ENCODE measurements around the gene RHBDD1. TPM values are rescaled to one million over a fixed set of nuclear protein-coding genes. Genes with fewer than 3 reads are reported as not detected.

RHBDD1 gene
- total and polyA plus RNA-seq, 2 donors (not counting 3 experiments of a cell fraction or from before 2014, with no cell fraction given) = 6.8 to 19.4 TPM

- Histone ChIP-seq H2AFZ (ENCODE audit: low read depth, low read length) (no peak overlapping the region), H3K27me3 (ENCODE audit: control insufficient read depth in 2 of 2, insufficient read depth in 2 of 2, low read length in 2 of 2) (no peaks in the 10 kb centered on the region), H4K20me1 (replicated peaks; ENCODE audit: control insufficient read depth, extremely low read depth, insufficient read depth, low read length) (no peaks in the 10 kb centered on the region), H3K79me2 (ENCODE audit: control insufficient read depth, insufficient read depth, low read length) (no peaks in the 10 kb centered on the region), H3K27ac (ENCODE audit: insufficient read depth, low read depth, low read length) (no peak overlapping the region), H3K9me1 (replicated peaks; ENCODE audit: control insufficient read depth, extremely low read depth, insufficient read depth, low read length) (no peaks in the 10 kb centered on the region), H3K4me3 (replicated peaks in 1 of 3; ENCODE audit: insufficient read depth in 1 of 3, low read depth in 1 of 3, low read length in 3 of 3) (no peak overlapping the region), H3K9me3 (replicated peaks; ENCODE audit: control insufficient read depth, insufficient read depth, low read length) (no peaks in the 10 kb centered on the region), H3K36me3 (ENCODE audit: control insufficient read depth in 2 of 2, extremely low read depth in 1 of 2, insufficient read depth in 2 of 2, low read length in 2 of 2) (no peaks in the 10 kb centered on the region), H3K4me1 (ENCODE audit: control insufficient read depth, extremely low read depth, insufficient read depth, low read length) (no peaks in the 10 kb centered on the region), H3K4me2 (ENCODE audit: insufficient read depth, low read length) (no peak overlapping the region), H3K9ac (replicated peaks; ENCODE audit: extremely low read depth, insufficient read depth, low read length) (no peak overlapping the region)
- dilution Hi-C loops (cut with MboI; ENCODE audit: extremely low pct_ligation_motif_present, low sequenced_read_pairs) (no loop called here), intact Hi-C loops (cut with micrococcal nuclease) (no loop called here)
- ChIA-PET POLR2A (no interaction called here), CTCF (no interaction called here)
- DNase-seq (ENCODE audit: low read depth, low spot score) = no peak
- no peak for TF ChIP-seq FOS (IDR thresholded peaks at IDR 0.05; ENCODE audit: borderline replicate concordance, insufficient read depth, low read length)
- FAIRE-seq = no peak
- BruUV-seq (replicated peaks) = no TSS peak
Observed at GRCh38 chr2:226962176-226962773, 126.4 kb downstream of the RHBDD1 start.

DNA sequence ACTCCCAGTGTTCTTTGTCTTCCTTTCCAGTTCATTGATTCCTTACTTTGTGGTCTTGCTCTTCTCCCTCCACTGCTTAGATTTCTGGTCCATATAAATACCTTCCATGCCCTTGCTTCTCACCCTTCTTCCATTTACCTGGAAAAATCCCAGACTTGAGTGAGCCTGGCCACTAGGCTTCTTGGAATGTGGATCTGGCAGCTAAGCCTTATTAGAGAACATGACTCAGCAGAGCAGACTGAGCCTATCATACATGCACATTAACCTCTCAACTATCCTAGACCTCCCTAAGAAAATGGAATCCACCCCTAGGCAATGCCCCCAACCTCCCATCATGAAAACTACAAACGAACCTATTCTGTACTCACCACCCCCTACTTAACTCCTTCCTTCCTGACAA, 127.7 kb downstream of the RHBDD1 start:
- H3K9me3 ChIP-seq (replicated peaks; ENCODE audit: control insufficient read depth, insufficient read depth, low read length) = no peaks in the 10 kb centered on the region
- no peaks in the 10 kb centered on the region for H3K36me3 ChIP-seq (ENCODE audit: control insufficient read depth in 2 of 2, extremely low read depth in 1 of 2, insufficient read depth in 2 of 2, low read length in 2 of 2)
- POLR2A ChIA-PET = no interaction called here
- no peak overlapping the region for H3K4me2 ChIP-seq (ENCODE audit: insufficient read depth, low read length)
- no peak overlapping the region for H3K9ac ChIP-seq (replicated peaks; ENCODE audit: extremely low read depth, insufficient read depth, low read length)
- H3K4me3 ChIP-seq (replicated peaks in 1 of 3; ENCODE audit: insufficient read depth in 1 of 3, low read depth in 1 of 3, low read length in 3 of 3) = no peak overlapping the region
- TF ChIP-seq, protein P1, sequence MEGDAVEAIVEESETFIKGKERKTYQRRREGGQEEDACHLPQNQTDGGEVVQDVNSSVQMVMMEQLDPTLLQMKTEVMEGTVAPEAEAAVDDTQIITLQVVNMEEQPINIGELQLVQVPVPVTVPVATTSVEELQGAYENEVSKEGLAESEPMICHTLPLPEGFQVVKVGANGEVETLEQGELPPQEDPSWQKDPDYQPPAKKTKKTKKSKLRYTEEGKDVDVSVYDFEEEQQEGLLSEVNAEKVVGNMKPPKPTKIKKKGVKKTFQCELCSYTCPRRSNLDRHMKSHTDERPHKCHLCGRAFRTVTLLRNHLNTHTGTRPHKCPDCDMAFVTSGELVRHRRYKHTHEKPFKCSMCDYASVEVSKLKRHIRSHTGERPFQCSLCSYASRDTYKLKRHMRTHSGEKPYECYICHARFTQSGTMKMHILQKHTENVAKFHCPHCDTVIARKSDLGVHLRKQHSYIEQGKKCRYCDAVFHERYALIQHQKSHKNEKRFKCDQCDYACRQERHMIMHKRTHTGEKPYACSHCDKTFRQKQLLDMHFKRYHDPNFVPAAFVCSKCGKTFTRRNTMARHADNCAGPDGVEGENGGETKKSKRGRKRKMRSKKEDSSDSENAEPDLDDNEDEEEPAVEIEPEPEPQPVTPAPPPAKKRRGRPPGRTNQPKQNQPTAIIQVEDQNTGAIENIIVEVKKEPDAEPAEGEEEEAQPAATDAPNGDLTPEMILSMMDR (IDR thresholded peaks at IDR 0.05; ENCODE audit: extremely low read depth in 1 of 2, insufficient read depth in 1 of 2, low read depth in 1 of 2, low read length in 2 of 2) = no peak
- TF ChIP-seq POLR2AphosphoS5 (IDR thresholded peaks at IDR 0.05; ENCODE audit: insufficient read depth, low read depth, low read length) = no peak
- no peak for TF ChIP-seq FOS (IDR thresholded peaks at IDR 0.05; ENCODE audit: borderline replicate concordance, insufficient read depth, low read length)
- TF ChIP-seq JUN (IDR thresholded peaks at IDR 0.05; ENCODE audit: borderline replicate concordance, insufficient read depth, insufficient read length, low read depth) = no peak
- TF ChIP-seq EZH2 (IDR thresholded peaks at IDR 0.05; ENCODE audit: borderline replicate concordance, low read depth, low read length, severe bottlenecking) = no peak
- TF ChIP-seq GATA2 (IDR thresholded peaks at IDR 0.05; ENCODE audit: insufficient read depth, insufficient read length, low read depth, low read length) = no peak
- no peak for TF ChIP-seq MYC (IDR thresholded peaks at IDR 0.05; ENCODE audit: low read depth, low read length)
- TF ChIP-seq, protein P2, sequence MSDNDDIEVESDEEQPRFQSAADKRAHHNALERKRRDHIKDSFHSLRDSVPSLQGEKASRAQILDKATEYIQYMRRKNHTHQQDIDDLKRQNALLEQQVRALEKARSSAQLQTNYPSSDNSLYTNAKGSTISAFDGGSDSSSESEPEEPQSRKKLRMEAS (IDR thresholded peaks at IDR 0.05; ENCODE audit: insufficient read depth, insufficient read length) = no peak
- TF ChIP-seq POLR2A (IDR thresholded peaks at IDR 0.05; ENCODE audit: low read depth, low read length) = no peak
- H3K27me3 ChIP-seq (ENCODE audit: control insufficient read depth in 2 of 2, insufficient read depth in 2 of 2, low read length in 2 of 2) = no peaks in the 10 kb centered on the region
- intact Hi-C loops (cut with micrococcal nuclease) (no loop called here), dilution Hi-C loops (cut with MboI; ENCODE audit: extremely low pct_ligation_motif_present, low sequenced_read_pairs) (no loop called here)
- DNase-seq (ENCODE audit: low read depth, low spot score) (no peak), FAIRE-seq (no peak)
- BruUV-seq (replicated peaks) = no TSS peak
- CTCF ChIA-PET = no interaction called here
- no peaks in the 10 kb centered on the region for H3K9me1 ChIP-seq (replicated peaks; ENCODE audit: control insufficient read depth, extremely low read depth, insufficient read depth, low read length)
- H3K79me2 ChIP-seq (ENCODE audit: control insufficient read depth, insufficient read depth, low read length) = no peaks in the 10 kb centered on the region
- H2AFZ ChIP-seq (ENCODE audit: low read depth, low read length) = no peak overlapping the region
- H4K20me1 ChIP-seq (replicated peaks; ENCODE audit: control insufficient read depth, extremely low read depth, insufficient read depth, low read length) = no peaks in the 10 kb centered on the region
- no peaks in the 10 kb centered on the region for H3K4me1 ChIP-seq (ENCODE audit: control insufficient read depth, extremely low read depth, insufficient read depth, low read length)
- H3K27ac ChIP-seq (ENCODE audit: insufficient read depth, low read depth, low read length) = no peak overlapping the region
